Measurements from ENCODE around the gene LENG9.

DNA sequence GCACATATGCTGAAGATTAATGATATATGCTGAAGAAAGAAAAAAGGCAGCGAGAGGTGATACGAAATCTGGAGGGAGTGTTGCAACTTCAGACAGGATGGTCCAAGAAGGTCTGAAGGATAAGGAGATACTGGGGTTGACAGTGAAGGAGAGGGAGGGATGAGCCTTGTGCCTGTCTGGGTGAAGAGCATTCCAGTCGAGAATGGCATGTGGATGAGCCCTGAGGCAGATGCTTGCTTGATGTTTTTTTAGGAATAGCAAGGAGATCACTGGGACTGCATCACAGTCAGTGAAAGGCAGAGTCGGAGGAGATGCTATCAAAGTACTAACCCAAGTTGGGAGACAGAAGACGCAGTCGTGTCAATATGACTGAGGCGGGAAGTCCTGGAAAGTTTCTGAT lies 25.8 kb upstream of the LENG9 start:
- TF ChIP-seq POLR2A (IDR thresholded peaks at IDR 0.05): no peak
- TF ChIP-seq, protein P1, sequence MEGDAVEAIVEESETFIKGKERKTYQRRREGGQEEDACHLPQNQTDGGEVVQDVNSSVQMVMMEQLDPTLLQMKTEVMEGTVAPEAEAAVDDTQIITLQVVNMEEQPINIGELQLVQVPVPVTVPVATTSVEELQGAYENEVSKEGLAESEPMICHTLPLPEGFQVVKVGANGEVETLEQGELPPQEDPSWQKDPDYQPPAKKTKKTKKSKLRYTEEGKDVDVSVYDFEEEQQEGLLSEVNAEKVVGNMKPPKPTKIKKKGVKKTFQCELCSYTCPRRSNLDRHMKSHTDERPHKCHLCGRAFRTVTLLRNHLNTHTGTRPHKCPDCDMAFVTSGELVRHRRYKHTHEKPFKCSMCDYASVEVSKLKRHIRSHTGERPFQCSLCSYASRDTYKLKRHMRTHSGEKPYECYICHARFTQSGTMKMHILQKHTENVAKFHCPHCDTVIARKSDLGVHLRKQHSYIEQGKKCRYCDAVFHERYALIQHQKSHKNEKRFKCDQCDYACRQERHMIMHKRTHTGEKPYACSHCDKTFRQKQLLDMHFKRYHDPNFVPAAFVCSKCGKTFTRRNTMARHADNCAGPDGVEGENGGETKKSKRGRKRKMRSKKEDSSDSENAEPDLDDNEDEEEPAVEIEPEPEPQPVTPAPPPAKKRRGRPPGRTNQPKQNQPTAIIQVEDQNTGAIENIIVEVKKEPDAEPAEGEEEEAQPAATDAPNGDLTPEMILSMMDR (IDR thresholded peaks at IDR 0.05 in 8 of 11, conservative IDR thresholded peaks at IDR 0.05 in 3 of 11): no peak
- TF ChIP-seq POLR2AphosphoS5 (IDR thresholded peaks at IDR 0.05): no peak
